Retina (tissue), 1 donor: Measurements from ENCODE around the gene CLCNKB.
"Not testable (repeated sequence)": the region's sequence is repeated elsewhere in the genome, so short reads cannot be mapped to it uniquely, and the experiment has no call there.

Source experiments
- DNase-seq: peaks from one replicate; pipeline ENCODE4 v3.0.0-alpha.2; 2016

Gene CLCNKB

GRCh38 chr1:16036461-16036860 lies 7.1 kb upstream of the CLCNKB start:
- DNase-seq: not testable (repeated sequence)

- no peak for DNase-seq
These were observed 5.0 kb upstream of the CLCNKB start for GRCh38 chr1:16038620-16038912.

- DNase-seq: not testable (repeated sequence)
These were observed 3.7 kb upstream of the CLCNKB start for GRCh38 chr1:16039871-16040270.

- no peak for DNase-seq
These were observed 2.4 kb upstream of the CLCNKB start for GRCh38 chr1:16041200-16041599.

GRCh38 chr1:16042096-16042495 lies 1.5 kb upstream of the CLCNKB start:
- DNase-seq: no peak

GRCh38 chr1:16042654-16043053 lies 928 bp upstream of the CLCNKB start:
- DNase-seq: not testable (repeated sequence)

- no peak for DNase-seq
These were observed 368 bp downstream of the CLCNKB start for GRCh38 chr1:16043950-16044349.

- DNase-seq: no peak
These were observed 3.3 kb downstream of the CLCNKB start for GRCh38 chr1:16046842-16047241.

- no peak for DNase-seq
These were observed 4.4 kb downstream of the CLCNKB start for GRCh38 chr1:16047791-16048475.

GRCh38 chr1:16048573-16049189 lies 5.1 kb downstream of the CLCNKB start:
- DNase-seq: peak; percentile 81

- DNase-seq: no peak
These were observed 6.7 kb downstream of the CLCNKB start for GRCh38 chr1:16050328-16050727.

- DNase-seq: no peak
These were observed 7.5 kb downstream of the CLCNKB start for GRCh38 chr1:16051039-16051438.

GRCh38 chr1:16051949-16052348 lies 8.4 kb downstream of the CLCNKB start:
- DNase-seq: not testable (repeated sequence)

- DNase-seq: no peak
These were observed 10.4 kb downstream of the CLCNKB start for GRCh38 chr1:16053781-16054502.

GRCh38 chr1:16054598-16055540 lies 11.3 kb downstream of the CLCNKB start:
- DNase-seq: no peak

- peak; percentile 91 for DNase-seq
These were observed 12.3 kb downstream of the CLCNKB start for GRCh38 chr1:16055613-16056520.

- DNase-seq: not testable (repeated sequence)
These were observed 12.9 kb downstream of the CLCNKB start for GRCh38 chr1:16056521-16056912.

- not testable (repeated sequence) for DNase-seq
These were observed 13.8 kb downstream of the CLCNKB start for GRCh38 chr1:16057314-16057915.

- DNase-seq: not testable (repeated sequence)
These were observed 15.0 kb downstream of the CLCNKB start for GRCh38 chr1:16058394-16059120.

- no peak for DNase-seq
These were observed 17.7 kb downstream of the CLCNKB start for GRCh38 chr1:16061266-16061665.
